Right lobe of liver (tissue), 6 donors: Measurements from ENCODE around the gene ANGPTL2. TPM values are rescaled to one million over a fixed set of nuclear protein-coding genes. Genes with fewer than 3 reads are reported as not detected.

Experiments
- ATAC-seq, 4 donors: fragments of 200-7000 bp; cut with Tn5 transposase; one replicate each; pipeline ENCODE4 v1.9.1; 2020; ENCODE audit warnings: mild to moderate bottlenecking in 4 of 4, moderate library complexity in 4 of 4
- DNase-seq, 3 donors: peaks; one replicate each; pipeline ENCODE4 v3.0.0-alpha.2; 2020
- H3K27ac ChIP-seq, 3 donors: fragments of 200-600 bp; one replicate each; pipeline ENCODE4 v1.8.0; 2022
- H3K27me3 ChIP-seq, 2 donors: fragments of 200-600 bp; one replicate each; pipeline ENCODE4 v1.8.0; 2022
- H3K36me3 ChIP-seq, 4 donors: fragments of 200-600 bp; sonication (generic) in 1 of 4; one replicate each; pipeline versions ENCODE4 v1.5.1 to v1.8.0; 2017 to 2022; ENCODE audit warnings: control low read depth in 1 of 4
- H3K4me1 ChIP-seq, 4 donors: fragments of 200-600 bp; sonication (generic) in 1 of 4; one replicate each; pipeline versions ENCODE4 v1.5.1 to v1.8.0; 2017 to 2022; ENCODE audit warnings: control low read depth in 1 of 4
- H3K4me3 ChIP-seq, 3 donors: fragments of 200-600 bp; one replicate each; pipeline ENCODE4 v1.8.0; 2022
- H3K9me3 ChIP-seq, 4 donors: fragments of 200-600 bp; sonication (generic) in 1 of 4; one replicate each; pipeline versions ENCODE4 v1.5.1 to v1.8.0; 2017 to 2022; ENCODE audit warnings: control low read depth in 1 of 4
- CTCF ChIP-seq, 4 donors: fragments of 200-600 bp in 3 of 4; fragments of 450-650 bp in 1 of 4; IDR thresholded peaks; one replicate each; pipeline versions ENCODE4 v1.5.1 to v1.8.0; 2016 to 2022; ENCODE audit warnings: antibody characterized with exemption in 4 of 4, mild to moderate bottlenecking in 2 of 4
- POLR2A ChIP-seq: fragments of 450-650 bp; IDR thresholded peaks from one replicate; pipeline ENCODE4 v1.6.1; 2017; ENCODE audit warnings: antibody characterized with exemption, mild to moderate bottlenecking
- WGBS: methylation state at CpG from one replicate; pipeline ENCODE4 v1.1.6; 2018; ENCODE audit warnings: low coverage, low lambda C conversion rate; ENCODE audit not compliant: insufficient coverage; ENCODE audit errors: missing lambda C conversion rate; 5-methylcytosine and 5-hydroxymethylcytosine counted together
- intact Hi-C, 2 donors: fragments of 100-400 bp; cut with DNase I; formaldehyde crosslinking; loops; one replicate each; pipeline versions ENCODE4 v1.11.2 to v1.14.1; 2022
- total RNA-seq, 6 experiments: library from RNA; depleted of rRNA in 2 of 6; stranded (reverse); fragments of >200 nt in 2 of 6; fragmentation: NEBNext Ultra II Directional in 3 of 6; extraction: Animal tissue kit (Norgen Biotek cat#: 25700) in 3 of 6; gene quantifications; one replicate each; pipeline versions ENCODE4 v1.1.0 to v1.2.4, GENCODE V29; 2016 to 2023
- donor health status: DM: no; HTN: yes; CAD: no.
- donor health status: DM: no; HTN: no; CAD: no.
- donor health status: DM: no; HTN: no; CAD: no.
- donor health status: DM: no; HTN: yes; CAD: no.
- donor health status: DM: no; HTN: yes; CAD: no.

The ANGPTL2 gene
- total RNA-seq, 6 experiments from 2014 or later, result 2.1 to 6.3 (median 3.0) TPM

DNA sequence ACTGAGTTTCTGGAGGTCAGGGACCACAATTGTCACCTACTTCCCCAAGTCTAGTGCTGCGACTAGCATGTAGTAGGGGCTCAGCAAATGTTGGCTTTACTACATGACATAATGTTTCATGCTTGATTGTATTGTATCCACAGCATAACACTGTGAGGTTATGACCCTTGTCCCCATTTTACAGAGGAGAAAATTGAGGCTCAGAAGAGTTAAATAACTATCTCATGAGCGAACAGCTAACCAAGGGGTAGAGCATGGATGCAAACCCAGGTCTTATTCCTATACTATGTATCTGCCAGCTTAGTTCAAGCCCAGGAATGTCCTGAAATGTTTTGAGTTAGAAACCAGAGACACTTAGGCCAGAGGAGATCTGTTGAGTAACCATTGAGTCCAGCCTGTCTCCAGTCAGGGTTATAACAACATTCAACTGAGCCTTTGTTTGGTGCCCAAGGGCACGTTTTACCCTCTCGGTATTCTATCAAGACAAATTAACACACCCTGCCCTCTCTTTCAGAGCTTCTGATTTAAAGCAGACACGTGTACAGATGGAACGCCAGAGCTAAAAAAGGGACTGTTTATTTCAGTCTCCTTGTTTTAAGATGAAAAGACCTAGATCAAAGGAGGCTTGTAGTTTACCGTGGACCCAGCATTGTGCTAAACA, 16.5 kb downstream of the ANGPTL2 start:
- no peaks in the 10 kb centered on the region for H3K4me1 ChIP-seq
- intact Hi-C loops, result no loop called here
- DNase-seq, result no peak
- H3K27me3 ChIP-seq, result no peaks in the 10 kb centered on the region
- H3K9me3 ChIP-seq, result no peaks in the 10 kb centered on the region
- no peak overlapping the region for H3K4me3 ChIP-seq
- no peak for ATAC-seq
- TF ChIP-seq CTCF (IDR thresholded peaks at IDR 0.05) (no peak), POLR2A (no peak)
- WGBS, result 83% methylated on average over 6 of the region's 7 CpGs
- no peaks in the 10 kb centered on the region for H3K36me3 ChIP-seq
- H3K27ac ChIP-seq, result no peak overlapping the region

- Histone ChIP-seq H3K4me1 (no peaks in the 10 kb centered on the region), H3K27me3 (no peaks in the 10 kb centered on the region), H3K9me3 (no peaks in the 10 kb centered on the region), H3K27ac (no peak overlapping the region), H3K4me3 (no peak overlapping the region), H3K36me3 (no peaks in the 10 kb centered on the region)
- TF ChIP-seq CTCF (IDR thresholded peaks at IDR 0.05), result no peak
- TF ChIP-seq POLR2A, result no peak
- ATAC-seq (no peak), DNase-seq (no peak)
- intact Hi-C loops, result no loop called here
- WGBS, result 97% methylated on average over 4 of the region's 7 CpGs
These were observed 17.7 kb downstream of the ANGPTL2 start for GRCh38 chr9:127104581-127105311.

DNA sequence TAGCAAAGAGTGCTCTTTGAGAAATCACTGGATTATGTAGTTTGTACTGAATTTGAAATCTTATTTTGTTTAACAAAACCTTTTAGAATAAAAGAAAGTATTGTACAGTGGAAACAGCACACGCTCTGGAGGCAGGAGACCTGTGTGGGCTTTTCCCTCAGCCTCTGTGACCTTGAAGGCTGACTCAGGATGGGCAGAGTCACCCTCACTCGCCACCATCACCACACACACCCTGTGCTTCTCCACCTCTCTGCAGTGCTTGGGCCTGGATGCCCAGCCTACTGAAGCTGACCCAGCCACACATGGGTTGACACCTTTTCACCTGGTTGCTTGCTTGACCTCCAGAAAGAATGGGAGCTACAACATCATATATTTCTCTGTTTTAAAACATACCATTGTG, 19.6 kb downstream of the ANGPTL2 start:
- TF ChIP-seq CTCF (IDR thresholded peaks at IDR 0.05) (no peak), POLR2A (no peak)
- Histone ChIP-seq H3K36me3 (no peaks in the 10 kb centered on the region), H3K9me3 (no peaks in the 10 kb centered on the region), H3K27ac (no peak overlapping the region), H3K4me3 (no peak overlapping the region), H3K4me1 (no peaks in the 10 kb centered on the region), H3K27me3 (no peaks in the 10 kb centered on the region)
- WGBS, result 83% methylated on average over 1 of the region's 2 CpGs
- ATAC-seq (no peak), DNase-seq (no peak)
- intact Hi-C loops, result no loop called here

GRCh38 chr9:127102176-127102575, 20.3 kb downstream of the ANGPTL2 start:
- H3K9me3 ChIP-seq, result no peaks in the 10 kb centered on the region
- TF ChIP-seq POLR2A, result no peak
- TF ChIP-seq CTCF (IDR thresholded peaks at IDR 0.05), result no peak
- H3K36me3 ChIP-seq, result no peaks in the 10 kb centered on the region
- intact Hi-C loops, result no loop called here
- H3K4me3 ChIP-seq, result no peak overlapping the region
- DNase-seq (no peak), ATAC-seq (no peak)
- H3K27ac ChIP-seq, result no peak overlapping the region
- no peaks in the 10 kb centered on the region for H3K4me1 ChIP-seq
- no peaks in the 10 kb centered on the region for H3K27me3 ChIP-seq
